Uterus (tissue), 4 donors: ENCODE measurements around the gene GNGT1. TPM values are rescaled to one million over a fixed set of nuclear protein-coding genes. Genes with fewer than 3 reads are reported as not detected.
A peak's percentile ranks its signal among the peaks of the same experiment; 100 is the strongest.

Source experiments
- DNase-seq, 2 donors: peaks; one replicate each; pipeline ENCODE4 v3.0.0-alpha.2; 2019 to 2020
- H3K27ac ChIP-seq, 2 donors: fragments of 200-600 bp; sonication (generic); 1 replicate in 1 of 2; 2 replicates in 1 of 2; pipeline ENCODE4 v1.5.1; 2016 to 2018
- H3K27me3 ChIP-seq, 2 donors: fragments of 200-600 bp; sonication (generic); one replicate each; pipeline ENCODE4 v1.5.1; 2018 to 2019; ENCODE audit warnings: control low read depth in 1 of 2
- H3K36me3 ChIP-seq, 2 donors: fragments of 200-600 bp; sonication (generic); one replicate each; pipeline ENCODE4 v1.5.1; 2019; ENCODE audit warnings: control low read depth in 1 of 2
- H3K4me1 ChIP-seq, 2 donors: fragments of 200-600 bp; sonication (generic); one replicate each; pipeline ENCODE4 v1.5.1; 2018 to 2019; ENCODE audit warnings: control low read depth in 1 of 2
- H3K4me3 ChIP-seq, 2 donors: fragments of 200-600 bp; sonication (generic); 1 replicate in 1 of 2; 2 replicates in 1 of 2; pipeline ENCODE4 v1.5.1; 2018 to 2019; ENCODE audit warnings: mild to moderate bottlenecking in 1 of 2
- H3K9me3 ChIP-seq, 2 donors: fragments of 200-600 bp; sonication (generic); one replicate each; pipeline ENCODE4 v1.5.1; 2019; ENCODE audit warnings: control low read depth in 1 of 2
- CTCF ChIP-seq, 4 experiments: fragments of 200-600 bp in 2 of 4; fragments of 450-650 bp in 2 of 4; sonication (generic) in 2 of 4; IDR thresholded peaks; one replicate each; pipeline ENCODE4 v1.5.1; 2016 to 2019; ENCODE audit warnings: antibody characterized with exemption in 4 of 4, mild to moderate bottlenecking in 2 of 4, moderate library complexity in 1 of 4
- POLR2A ChIP-seq, 2 donors: fragments of 450-650 bp; IDR thresholded peaks; one replicate each; pipeline ENCODE4 v1.6.1; 2016; ENCODE audit warnings: antibody characterized with exemption in 2 of 2, mild to moderate bottlenecking in 1 of 2, moderate library complexity in 1 of 2
- intact Hi-C: fragments of 100-400 bp; cut with DNase I; formaldehyde crosslinking; loops from one replicate; pipeline ENCODE4 v1.15.1; 2023; ENCODE audit warnings: low total_unique reads
- total RNA-seq, 4 donors: library from RNA; depleted of rRNA in 3 of 4; stranded (reverse); fragments of >200 nt in 3 of 4; gene quantifications; one replicate each; pipeline versions ENCODE4 v1.1.0 to v1.2.4, GENCODE V29; 2014 to 2023
- donor health status: DM: yes; HTN: yes; CAD: no.

Gene GNGT1
- total RNA-seq, 4 donors from 2014 or later: not detected

GRCh38 chr7:93883078-93883916 is 23.1 kb upstream of the GNGT1 start:
- Histone ChIP-seq H3K4me1 (no peaks in the 10 kb centered on the region), H3K9me3 (no peaks in the 10 kb centered on the region), H3K36me3 (no peaks in the 10 kb centered on the region), H3K27me3 (no peaks in the 10 kb centered on the region), H3K4me3 (no peak overlapping the region), H3K27ac (no peak overlapping the region)
- intact Hi-C loops: no loop called here
- TF ChIP-seq CTCF (IDR thresholded peaks at IDR 0.05) (peak in 2 of 4 experiments; percentile 2 to 9), POLR2A (IDR thresholded peaks at IDR 0.05) (no peak)
- no peak for DNase-seq

- Histone ChIP-seq H3K9me3 (no peaks in the 10 kb centered on the region), H3K27me3 (no peaks in the 10 kb centered on the region), H3K4me1 (no peaks in the 10 kb centered on the region), H3K27ac (no peak overlapping the region), H3K36me3 (no peaks in the 10 kb centered on the region), H3K4me3 (no peak overlapping the region)
- intact Hi-C loops: no loop called here
- TF ChIP-seq POLR2A (IDR thresholded peaks at IDR 0.05) (no peak), CTCF (IDR thresholded peaks at IDR 0.05) (no peak)
- no peak for DNase-seq
These were observed 22.4 kb upstream of the GNGT1 start for GRCh38 chr7:93883917-93884345.

GRCh38 chr7:93884541-93884940 is 21.8 kb upstream of the GNGT1 start:
- Histone ChIP-seq H3K27ac (no peak overlapping the region), H3K27me3 (no peaks in the 10 kb centered on the region), H3K4me3 (no peak overlapping the region), H3K36me3 (no peaks in the 10 kb centered on the region), H3K4me1 (no peaks in the 10 kb centered on the region), H3K9me3 (no peaks in the 10 kb centered on the region)
- intact Hi-C loops: no loop called here
- DNase-seq: no peak
- TF ChIP-seq CTCF (IDR thresholded peaks at IDR 0.05) (no peak), POLR2A (IDR thresholded peaks at IDR 0.05) (no peak)

GRCh38 chr7:93889261-93889660 is 17.1 kb upstream of the GNGT1 start:
- intact Hi-C loops: no loop called here
- no peak overlapping the region for H3K4me3 ChIP-seq
- no peak for TF ChIP-seq POLR2A (IDR thresholded peaks at IDR 0.05)
- TF ChIP-seq CTCF (IDR thresholded peaks at IDR 0.05): no peak

GRCh38 chr7:93890041-93890463 is 16.3 kb upstream of the GNGT1 start:
- Histone ChIP-seq H3K4me3 (peak overlapping the region; percentile 45 to 62), H3K36me3 (no peaks in the 10 kb centered on the region), H3K27me3 (no peaks in the 10 kb centered on the region), H3K4me1 (no peaks in the 10 kb centered on the region), H3K27ac (peak overlapping the region; percentile 40 to 49), H3K9me3 (no peaks in the 10 kb centered on the region)
- DNase-seq: peak; percentile 28 to 37
- peak in 2 of 4 experiments; percentile 11 to 20 for TF ChIP-seq CTCF (IDR thresholded peaks at IDR 0.05)
- no peak for TF ChIP-seq POLR2A (IDR thresholded peaks at IDR 0.05)
- intact Hi-C loops: no loop called here

More at GRCh38 chr7:93889261-93889660, 17.1 kb upstream of the GNGT1 start:
- no peaks in the 10 kb centered on the region for H3K27me3 ChIP-seq
- H3K27ac ChIP-seq: no peak overlapping the region
- H3K36me3 ChIP-seq: no peaks in the 10 kb centered on the region
- DNase-seq: no peak
- no peaks in the 10 kb centered on the region for H3K4me1 ChIP-seq
- H3K9me3 ChIP-seq: no peaks in the 10 kb centered on the region
